ENCODE measurements around the gene LSR.

The LSR gene

DNA sequence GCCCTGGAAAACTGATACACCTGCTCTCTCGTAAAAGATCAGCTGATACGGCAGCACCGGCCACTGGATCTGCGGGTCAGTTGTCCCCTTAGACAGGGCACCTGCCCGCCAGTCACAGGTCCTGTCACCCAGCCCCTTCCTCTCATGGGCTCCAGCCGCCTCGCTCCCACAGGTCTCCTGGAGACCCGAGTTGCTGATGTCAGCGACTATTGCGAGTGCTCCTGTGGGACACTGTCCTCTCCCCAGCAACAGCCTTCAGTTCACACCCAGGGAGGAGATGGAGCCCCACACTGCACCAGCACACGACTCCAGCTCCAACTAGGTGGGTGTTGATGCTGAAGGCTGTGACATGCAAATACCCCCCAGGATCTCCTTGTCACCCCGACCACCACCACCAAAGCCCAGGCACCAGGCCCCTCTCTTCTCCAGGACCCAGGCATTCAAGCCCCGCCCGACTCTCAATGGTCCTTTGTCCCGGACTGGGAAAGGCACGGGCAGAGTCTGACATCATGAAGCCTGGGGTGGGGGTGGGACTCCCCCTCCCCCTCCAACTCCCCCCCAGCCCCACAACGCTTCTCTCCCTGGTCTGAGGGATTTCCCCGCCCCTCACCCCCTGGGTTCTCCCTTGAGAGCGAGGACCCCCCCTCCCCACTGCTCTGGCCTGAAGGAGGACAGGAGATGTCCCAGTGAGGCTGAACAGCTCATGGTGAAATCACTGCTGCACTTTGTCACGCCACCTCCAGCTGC is 41.8 kb downstream of the LSR start:
- no peak for DNase-seq

DNA sequence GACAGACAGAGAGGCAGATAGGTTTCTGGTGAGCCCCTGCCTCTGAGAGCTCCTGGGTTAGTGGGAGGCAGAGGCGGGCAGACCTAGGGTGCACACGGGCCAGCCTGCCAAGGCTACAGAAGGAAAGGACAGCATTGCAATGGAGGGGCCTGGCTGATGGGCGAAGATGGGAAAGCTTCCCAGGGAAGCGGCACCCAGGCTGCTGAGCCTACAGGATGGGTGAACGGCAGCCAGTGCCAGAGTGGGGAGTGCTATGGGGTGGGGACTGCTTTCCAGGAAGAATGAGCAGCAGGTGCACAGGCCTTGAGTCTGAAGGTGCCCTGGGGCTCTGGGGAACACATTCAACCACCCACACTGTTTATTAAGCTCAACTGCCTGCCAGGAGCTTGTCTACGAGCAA is 42.5 kb downstream of the LSR start:
- no peak for DNase-seq

GRCh38 chr19:35291916-35292315 is 43.1 kb downstream of the LSR start, which contains the start of gene MAG:
Gene MAG, plus strand, starts transcription at chr19:35292161. Its CDS starts 3,248 bp downstream, at chr19:35295409.
- no peak for DNase-seq

- DNase-seq, result no peak
Observed at GRCh38 chr19:35292421-35293362, 43.9 kb downstream of the LSR start.

DNA sequence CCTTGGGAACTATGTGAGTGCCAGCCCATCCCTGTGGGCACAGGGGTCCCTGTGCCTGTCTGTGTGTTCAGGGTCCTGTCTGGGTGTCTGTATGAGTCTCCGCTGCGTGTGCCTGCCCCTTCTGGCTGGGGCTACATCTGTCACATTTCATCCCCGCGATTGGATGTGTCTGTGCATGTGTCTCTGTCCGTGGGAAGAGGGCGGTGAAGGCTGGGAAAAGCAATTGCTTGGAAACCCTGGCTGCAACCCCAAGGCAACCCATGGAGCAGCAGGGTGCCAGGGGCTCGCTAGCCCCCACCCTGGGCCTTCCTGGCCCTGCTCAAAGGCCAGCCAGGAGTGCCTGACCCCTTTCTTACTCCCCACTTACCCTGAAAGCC is 44.5 kb downstream of the LSR start:
- DNase-seq, result no peak

GRCh38 chr19:35293808-35294207 is 45.0 kb downstream of the LSR start:
- no peak for DNase-seq

GRCh38 chr19:35294328-35294727 is 45.5 kb downstream of the LSR start:
- no peak for DNase-seq

DNA sequence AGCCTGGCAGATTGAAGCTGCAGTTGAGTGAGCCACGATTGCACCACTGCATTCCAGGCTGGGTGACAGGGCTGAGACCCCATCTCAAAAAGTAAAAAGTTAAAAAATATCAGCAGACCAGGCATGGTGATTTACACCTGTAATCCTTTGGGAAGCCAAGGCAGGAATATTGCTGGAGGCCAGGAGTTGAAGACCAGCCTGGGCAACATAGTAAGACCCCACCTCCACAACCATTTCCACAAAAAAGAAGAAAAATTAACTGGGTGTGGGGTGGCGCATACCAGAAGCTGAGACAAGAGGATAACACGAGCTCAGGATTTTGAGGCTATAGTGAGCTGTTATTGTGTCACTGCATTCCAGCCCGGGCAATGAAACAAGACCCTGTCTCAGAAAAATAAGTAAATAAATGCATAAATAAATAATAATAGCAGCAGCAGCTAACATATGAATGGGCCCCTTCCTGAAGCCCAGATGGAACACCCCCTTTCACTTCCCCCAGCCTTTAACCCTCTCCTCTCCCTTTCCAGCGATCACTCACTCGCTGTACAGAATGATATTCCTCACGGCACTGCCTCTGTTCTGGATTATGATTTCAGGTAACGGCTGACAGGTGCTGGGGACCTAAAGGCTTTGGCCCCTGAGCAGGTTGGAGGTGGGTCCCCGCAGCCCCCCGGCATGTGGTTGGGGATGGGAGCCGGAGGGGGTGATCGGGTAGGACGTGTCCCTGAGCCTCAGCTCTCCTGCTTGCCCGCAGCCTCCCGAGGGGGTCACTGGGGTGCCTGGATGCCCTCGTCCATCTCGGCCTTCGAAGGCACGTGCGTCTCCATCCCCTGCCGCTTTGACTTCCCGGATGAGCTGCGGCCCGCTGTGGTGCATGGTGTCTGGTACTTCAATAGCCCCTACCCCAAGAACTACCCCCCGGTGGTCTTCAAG is 46.3 kb downstream of the LSR start:
- DNase-seq, result no peak

GRCh38 chr19:35295792-35296462 is 47.1 kb downstream of the LSR start:
- no peak for DNase-seq

DNA sequence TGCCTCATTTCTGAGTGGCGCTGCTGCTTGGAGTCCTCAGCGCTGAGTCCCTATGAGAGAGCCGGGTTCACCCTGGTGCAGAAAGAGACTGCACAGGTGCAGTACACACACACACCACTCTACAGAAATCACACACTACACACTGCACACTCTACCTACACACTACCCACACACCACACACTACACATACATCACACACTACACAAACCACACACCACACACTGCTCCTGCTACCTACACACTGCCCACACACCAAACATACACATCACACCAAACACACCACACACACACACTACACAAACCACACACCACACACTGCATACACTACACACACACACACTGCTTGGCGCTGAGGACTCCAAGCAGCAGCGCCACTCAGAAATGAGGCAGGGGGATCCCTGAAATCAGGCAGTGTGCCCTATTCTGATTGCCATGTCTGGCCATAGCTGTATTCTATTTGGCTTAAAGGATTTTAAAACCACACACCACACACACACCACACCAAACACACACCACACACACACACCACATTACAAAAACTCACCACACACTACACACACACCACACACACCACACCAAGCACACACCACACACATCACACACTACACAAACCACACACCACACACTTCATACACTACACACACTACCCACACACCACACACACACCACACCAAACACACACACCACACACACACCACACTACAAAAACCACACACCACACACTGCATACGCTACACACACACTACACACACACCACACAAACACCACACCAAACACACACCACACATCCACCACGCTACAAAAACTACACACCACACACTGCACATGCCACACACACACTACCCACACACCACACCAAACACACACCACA is 48.1 kb downstream of the LSR start:
- no peak for DNase-seq

GRCh38 chr19:35297515-35297848 is 48.7 kb downstream of the LSR start:
- DNase-seq, result no peak

DNA sequence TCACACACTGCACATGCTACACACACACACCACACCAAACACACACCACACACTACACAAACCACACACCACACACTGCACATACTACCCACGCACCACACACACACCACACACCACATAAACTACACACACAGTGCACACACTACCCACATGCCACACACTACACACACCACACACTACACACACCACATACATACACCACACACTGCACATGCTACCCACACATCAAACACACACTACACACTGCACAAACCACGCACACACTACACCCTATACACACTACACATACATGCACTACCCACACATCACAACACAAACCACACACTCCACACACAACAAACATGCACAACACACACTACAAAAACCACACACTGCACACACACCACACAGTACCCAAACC is 49.1 kb downstream of the LSR start:
- no peak for DNase-seq

GRCh38 chr19:35298561-35298972 is 49.8 kb downstream of the LSR start:
- no peak for DNase-seq

- no peak for DNase-seq
Observed at GRCh38 chr19:35299523-35300338, 50.9 kb downstream of the LSR start.

DNA sequence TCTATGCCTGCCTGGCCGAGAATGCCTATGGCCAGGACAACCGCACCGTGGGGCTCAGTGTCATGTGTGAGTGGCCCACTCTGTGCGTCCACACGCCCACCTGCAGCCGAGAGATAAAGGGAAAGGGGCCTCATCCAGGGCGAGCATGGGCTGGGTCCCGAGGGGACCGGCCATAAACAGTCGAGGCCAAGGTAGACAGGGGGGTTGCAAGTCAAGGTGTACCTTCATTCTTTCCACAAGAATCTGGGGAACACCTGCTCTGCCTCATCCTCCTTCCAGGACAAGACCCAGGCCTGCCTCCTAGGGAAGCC is 51.5 kb downstream of the LSR start:
- no peak for DNase-seq

DNA sequence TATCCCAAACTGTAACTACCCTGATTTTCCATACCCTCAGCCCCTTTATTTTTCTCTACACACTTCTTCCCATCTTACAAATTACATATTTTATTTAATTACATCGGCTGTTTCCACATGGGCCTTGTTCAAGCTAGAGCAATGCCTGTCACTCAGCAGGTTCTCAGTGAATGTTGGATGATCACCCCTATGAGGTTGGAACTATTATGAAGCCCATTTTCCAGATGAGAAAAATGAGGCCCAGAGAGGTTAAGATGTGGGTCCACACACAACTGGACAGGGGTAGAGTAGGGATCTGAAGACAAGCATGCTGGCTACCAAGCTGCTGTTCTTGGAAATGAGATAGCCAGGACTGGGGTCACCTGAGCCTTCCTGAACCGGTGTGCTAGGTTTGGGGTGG is 53.2 kb downstream of the LSR start:
- DNase-seq, result no peak

- DNase-seq, result no peak
Observed at GRCh38 chr19:35302446-35302845, 53.6 kb downstream of the LSR start.

- DNase-seq, result no peak
Observed at GRCh38 chr19:35303357-35303915, 54.6 kb downstream of the LSR start.

- DNase-seq, result no peak
Observed at GRCh38 chr19:35304036-35304435, 55.2 kb downstream of the LSR start.

GRCh38 chr19:35305181-35305580 is 56.4 kb downstream of the LSR start:
- no peak for DNase-seq
